Adrenal gland (tissue), 5 donors: Measurements from ENCODE around the gene AP1G2.

ENCODE experiments used
- CTCF ChIP-seq, 6 experiments: fragments of 450-650 bp in 4 of 6; fragments of 200-600 bp in 2 of 6; sonication (generic) in 1 of 6; IDR thresholded peaks; 1 replicate in 5 of 6; 2 replicates in 1 of 6; pipeline versions ENCODE4 v1.5.1 to v1.8.0; 2016 to 2021; ENCODE audit warnings: antibody characterized with exemption in 6 of 6, mild to moderate bottlenecking in 2 of 6, moderate library complexity in 1 of 6
- POLR2A ChIP-seq, 2 donors: fragments of 450-650 bp; IDR thresholded peaks; one replicate each; pipeline ENCODE4 v1.6.1; 2017; ENCODE audit warnings: antibody characterized with exemption in 2 of 2, mild to moderate bottlenecking in 2 of 2, moderate library complexity in 1 of 2
- donor health status: DM: no; HTN: no; CAD: no.

- TF ChIP-seq CTCF (IDR thresholded peaks at IDR 0.05) = no peak
- TF ChIP-seq POLR2A (IDR thresholded peaks at IDR 0.05) = no peak
Observed at GRCh38 chr14:23545740-23546365, 21.7 kb downstream of the AP1G2 start.
